ENCODE results near the gene C2orf42. TPM values are rescaled to one million over a fixed set of nuclear protein-coding genes. Genes with fewer than 3 reads are reported as not detected.
A peak's percentile ranks its signal among the peaks of the same experiment; 100 is the strongest.
"Not testable (repeated sequence)": the region's sequence is repeated elsewhere in the genome, so short reads cannot be mapped to it uniquely, and the experiment has no call there.

C2orf42 gene
- 16.7 TPM for polyA plus RNA-seq (ENCODE audit: insufficient read length)
- long read RNA-seq, donor 1, partial matches to known transcripts, result 0 of 1 reads
- long read RNA-seq, donor 1, other reads (novel, unspliced or antisense), result 0 of 1 reads
- long read RNA-seq, donor 2, result 0 reads
- long read RNA-seq, donor 3, result 0 reads
- long read RNA-seq, donor 4, result 0 reads
- long read RNA-seq, donor 5, partial matches to known transcripts, result 0 of 1 reads
- long read RNA-seq, donor 5, other reads (novel, unspliced or antisense), result 0 of 1 reads
- long read RNA-seq, donor 6, partial matches to known transcripts, result 0 of 1 reads
- long read RNA-seq, donor 6, other reads (novel, unspliced or antisense), result 0 of 1 reads
- long read RNA-seq, donor 7, partial matches to known transcripts, result 0 of 2 reads
- long read RNA-seq, donor 7, other reads (novel, unspliced or antisense), result 0 of 2 reads
- long read RNA-seq, donor 8, result 0 reads

- peak; percentile 97 for DNase-seq
These were observed at the start of gene C2orf42 for GRCh38 chr2:70190418-70191243. TSS of gene C2orf42 (minus strand) at chr2:70191019. CDS start at chr2:70181985, 9,034 bp downstream.

- DNase-seq, result no peak
These were observed 49.8 kb upstream of the C2orf42 start for GRCh38 chr2:70240599-70240998.

DNA sequence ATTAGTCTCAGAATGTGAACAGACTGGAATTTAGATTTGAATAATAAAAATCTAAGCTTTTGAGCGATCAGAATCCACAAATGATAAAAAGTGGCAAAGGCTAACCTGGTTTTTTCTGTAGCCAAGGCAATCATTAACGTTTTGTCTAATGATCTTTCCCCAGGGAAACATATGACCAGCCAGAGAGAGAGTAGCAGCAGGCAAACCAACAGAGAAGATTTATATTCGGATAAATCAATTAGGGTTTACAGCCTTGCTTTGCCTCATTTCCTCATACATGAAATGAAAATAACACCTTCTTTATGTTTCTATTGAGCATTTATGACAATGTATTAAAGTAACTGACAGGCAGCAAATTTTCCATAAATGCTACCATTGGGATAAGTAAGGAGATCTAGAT lies 43.1 kb upstream of the C2orf42 start:
- no peak for DNase-seq

- no peak for DNase-seq
These were observed 36.0 kb upstream of the C2orf42 start for GRCh38 chr2:70226781-70227180.

DNA sequence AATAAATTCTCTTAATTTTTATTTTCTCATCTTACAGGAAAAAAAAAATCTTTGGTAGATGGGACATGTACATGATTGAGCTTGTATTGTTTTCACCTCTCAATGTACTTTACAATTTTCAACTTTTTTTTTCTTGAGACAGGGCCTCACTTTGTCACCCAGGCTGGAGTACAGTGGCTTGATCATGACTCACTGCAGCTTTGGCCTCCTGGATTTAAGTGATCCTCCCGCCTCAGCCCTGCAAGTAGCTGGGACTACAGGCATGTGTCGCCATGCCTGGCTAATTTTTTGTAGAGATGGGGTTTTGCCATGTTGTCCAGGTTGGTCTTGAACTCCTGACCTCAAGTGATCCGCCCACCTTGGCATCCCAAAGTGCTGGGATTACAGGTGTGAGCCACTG lies 32.5 kb upstream of the C2orf42 start:
- not testable (repeated sequence) for DNase-seq

DNA sequence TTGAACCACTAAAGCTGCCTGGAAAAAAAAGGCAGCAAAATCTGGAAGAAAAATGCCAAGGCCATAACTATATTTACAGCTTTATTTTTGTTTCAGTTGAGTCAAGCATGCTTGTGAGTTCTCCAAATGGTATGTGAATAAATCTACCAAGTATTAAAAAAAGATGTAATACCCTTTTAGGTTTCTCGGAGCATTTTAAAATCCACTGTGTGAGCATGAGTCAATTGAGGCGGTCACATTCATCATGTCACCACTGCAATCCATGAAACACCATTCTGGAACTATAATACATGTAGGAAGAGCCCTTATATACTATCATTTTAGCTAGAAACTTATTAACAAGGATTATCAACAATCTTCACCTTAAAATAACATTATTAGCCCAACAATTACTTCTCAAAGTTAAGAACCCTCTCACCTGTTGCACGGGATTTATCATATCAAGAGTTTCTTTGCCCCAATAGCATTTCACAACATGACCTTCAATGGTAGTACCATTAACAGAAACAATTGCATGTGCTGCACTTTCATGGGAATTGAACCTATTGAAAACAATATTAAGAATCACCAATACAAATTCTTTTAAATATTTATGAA lies 24.2 kb upstream of the C2orf42 start:
- DNase-seq, result no peak

DNA sequence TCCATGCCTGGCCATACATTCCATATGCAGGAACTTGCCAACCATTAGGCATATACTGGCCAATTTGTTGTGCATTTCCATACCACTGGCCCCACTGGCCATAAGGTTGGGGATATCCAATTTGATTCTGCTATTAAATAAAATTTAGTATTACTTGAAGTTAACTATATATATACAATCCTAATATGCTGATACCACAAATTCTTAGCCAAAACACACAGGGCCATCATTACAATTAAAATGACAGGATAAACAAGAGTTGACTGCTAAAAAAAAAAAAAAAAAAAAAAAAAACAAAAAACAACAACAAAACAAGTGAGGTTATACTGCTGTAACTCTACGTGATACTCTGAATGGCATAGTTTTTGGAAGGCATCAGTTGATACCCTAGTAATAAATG lies 23.5 kb upstream of the C2orf42 start:
- DNase-seq, result no peak

GRCh38 chr2:70212298-70212932 lies 21.6 kb upstream of the C2orf42 start:
- no peak for DNase-seq

DNA sequence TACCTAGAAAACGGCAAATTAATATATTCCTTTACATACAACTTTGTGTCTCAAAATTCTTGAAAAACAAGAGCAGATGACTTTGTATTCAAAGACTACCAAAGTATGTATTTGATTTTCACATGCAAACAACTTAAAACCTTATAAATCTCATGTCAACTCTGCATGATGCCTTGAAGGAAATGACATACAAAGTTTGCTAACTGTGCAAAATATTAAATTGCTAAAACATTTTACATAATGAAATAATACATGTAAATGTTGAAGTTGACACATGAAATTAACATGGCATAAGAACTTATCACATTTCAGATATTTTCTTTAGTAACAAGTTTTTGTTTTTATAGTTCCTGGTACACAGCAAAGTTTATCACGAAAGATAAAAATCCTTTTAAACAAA lies 20.8 kb upstream of the C2orf42 start:
- DNase-seq, result no peak

DNA sequence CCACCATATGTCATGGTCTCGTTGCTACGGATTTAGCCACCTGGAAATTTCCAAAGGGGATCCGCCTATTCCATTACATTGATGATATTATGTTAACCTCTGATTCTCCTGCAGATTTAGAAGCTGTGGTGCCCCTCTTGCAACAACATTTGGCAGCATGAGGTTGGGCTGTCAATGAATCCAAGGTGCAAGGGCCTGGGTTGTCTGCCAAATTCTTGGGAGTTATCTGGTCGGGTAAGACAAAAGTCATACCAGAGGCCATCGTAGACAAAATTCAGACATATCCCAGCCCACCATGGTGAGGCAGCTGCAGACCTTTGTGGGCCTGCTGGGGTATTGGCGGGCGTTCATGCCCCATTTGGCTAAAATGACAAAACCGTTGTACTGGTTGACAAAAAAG lies 13.6 kb upstream of the C2orf42 start:
- DNase-seq, result no peak

- DNase-seq, result no peak
These were observed 12.3 kb upstream of the C2orf42 start for GRCh38 chr2:70203086-70203485.

- no peak for DNase-seq
These were observed 11.5 kb upstream of the C2orf42 start for GRCh38 chr2:70202236-70202806.

- DNase-seq, result no peak
These were observed 11.0 kb upstream of the C2orf42 start for GRCh38 chr2:70201831-70202230.

DNA sequence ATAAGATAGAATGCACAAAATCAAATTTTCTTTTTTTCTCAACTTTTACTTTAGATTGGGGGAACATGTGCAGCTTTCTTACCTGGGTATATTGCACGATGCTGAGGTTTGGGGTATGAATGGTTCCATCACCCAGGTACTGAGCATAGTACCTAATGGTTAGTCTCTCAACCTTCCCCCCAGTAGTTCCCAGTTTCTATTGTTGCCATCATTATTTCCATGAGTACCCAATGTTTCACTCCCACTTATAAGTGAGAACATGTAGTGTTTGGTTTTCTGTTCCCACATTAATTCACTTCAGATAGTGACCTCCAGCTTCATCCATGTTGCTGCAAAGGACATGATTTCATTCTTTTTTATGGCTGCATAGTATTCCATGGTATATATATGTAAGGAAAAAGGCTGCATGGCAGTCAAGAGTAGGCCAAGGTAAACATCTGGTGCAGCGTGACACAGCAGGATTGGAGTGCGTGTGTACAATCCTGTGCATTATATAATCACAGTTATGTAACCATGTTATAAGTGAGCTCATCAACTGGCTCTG lies 10.5 kb upstream of the C2orf42 start:
- no peak for DNase-seq

GRCh38 chr2:70199320-70199864 lies 8.6 kb upstream of the C2orf42 start:
- DNase-seq, result no peak

DNA sequence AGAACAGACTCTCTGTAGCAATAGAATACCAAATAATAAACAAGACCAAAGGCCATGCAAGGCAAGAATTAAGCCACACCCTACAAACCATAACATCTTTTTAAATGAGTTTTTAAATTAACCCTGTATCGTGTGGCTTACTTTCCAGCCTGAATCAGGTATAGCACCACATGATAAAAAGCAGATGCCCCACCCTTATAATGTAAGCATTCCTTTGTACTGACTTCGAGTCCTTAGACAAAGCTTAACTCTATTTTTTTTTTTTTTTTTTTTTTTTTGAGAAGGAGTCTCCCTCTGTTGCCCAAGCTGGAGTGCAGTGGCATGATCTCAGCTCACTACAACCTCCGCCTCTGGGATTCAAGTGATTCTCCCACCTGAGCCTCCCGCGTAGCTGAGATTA lies 1.7 kb upstream of the C2orf42 start:
- no peak for DNase-seq

GRCh38 chr2:70191244-70191735 lies 471 bp upstream of the C2orf42 start:
- DNase-seq, result no peak

DNA sequence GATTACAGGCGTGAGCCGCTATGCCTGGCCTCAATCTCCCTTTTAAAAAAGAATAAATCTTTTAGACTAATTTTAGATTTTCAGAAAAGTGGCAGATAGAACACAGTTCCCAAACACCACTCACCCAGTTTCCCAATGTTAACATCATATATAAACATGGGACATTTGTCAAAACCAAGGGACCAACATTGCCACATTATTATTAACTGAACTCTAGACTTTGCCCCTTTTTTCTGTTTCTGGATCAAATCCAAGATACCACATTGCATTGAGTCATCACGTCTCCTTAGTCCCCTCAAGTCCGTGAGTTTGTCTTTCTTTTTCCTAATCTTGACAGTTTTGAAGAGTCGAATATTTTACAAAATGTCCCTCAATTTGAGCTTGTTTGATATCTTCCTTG lies 2.4 kb downstream of the C2orf42 start:
- no peak for DNase-seq

DNA sequence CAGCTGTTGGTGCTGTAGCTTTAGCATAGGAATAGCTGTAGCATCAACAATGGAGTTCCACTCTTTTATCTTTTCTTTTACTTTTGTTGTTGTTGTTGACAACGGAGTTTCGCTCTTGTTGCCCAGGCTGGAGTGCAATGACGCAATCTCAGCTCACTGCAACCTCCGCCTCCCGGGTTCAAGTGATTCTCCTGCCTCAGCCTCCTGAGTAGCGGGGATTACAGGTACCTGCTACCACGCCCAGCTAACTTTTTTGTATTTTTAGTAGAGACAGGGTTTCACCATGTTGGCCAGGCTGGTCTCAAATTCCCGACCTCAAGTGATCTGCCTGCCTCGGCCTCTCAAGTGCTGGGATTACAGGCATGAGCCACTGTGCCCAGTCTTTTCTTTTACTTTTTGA lies 3.6 kb downstream of the C2orf42 start:
- not testable (repeated sequence) for DNase-seq

- no peak for DNase-seq
These were observed 8.1 kb downstream of the C2orf42 start for GRCh38 chr2:70182689-70183088.

- no peak for DNase-seq
These were observed 9.4 kb downstream of the C2orf42 start for GRCh38 chr2:70181363-70181956.

All from left kidney (tissue), 8 donors.